Mesenteric fat pad (tissue), 1 donor: ENCODE measurements around the gene NEK3. TPM values are rescaled to one million over a fixed set of nuclear protein-coding genes. Genes with fewer than 3 reads are reported as not detected.
"Not testable (repeated sequence)": the region's sequence is repeated elsewhere in the genome, so short reads cannot be mapped to it uniquely, and the experiment has no call there.

Experiments used
- DNase-seq: peaks from one replicate; pipeline ENCODE4 v3.0.0-alpha.2; 2020; ENCODE audit warnings: low spot score
- total RNA-seq: library from RNA; stranded (reverse); fragmentation: NEBNext Ultra II Directional; extraction: Animal tissue kit (Norgen Biotek cat#: 25700); gene quantifications from one replicate; pipeline ENCODE4 v1.2.1, GENCODE V29; 2021
- donor health status: DM: yes; HTN: yes; CAD: no.

The NEK3 gene
- total RNA-seq, 1 donor from 2014 or later: 11.4 TPM

DNA sequence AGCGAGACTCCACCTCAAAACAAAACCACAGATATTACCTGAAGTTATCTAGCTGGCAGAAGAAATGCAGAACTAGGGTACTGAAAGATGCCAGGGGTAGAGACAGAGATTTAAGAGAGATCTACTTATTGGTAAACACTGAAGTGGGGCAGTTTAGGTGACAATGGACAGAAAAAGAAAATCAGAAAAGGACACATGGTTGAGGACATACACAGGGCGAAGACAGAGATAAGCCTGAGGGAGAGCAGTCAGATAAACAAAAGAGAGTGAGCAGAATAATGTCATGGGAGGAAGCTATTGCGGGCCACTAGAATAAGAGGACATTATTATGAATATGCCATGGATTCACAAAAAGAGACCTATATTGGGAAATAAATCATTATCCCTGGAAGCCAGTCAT lies 33.9 kb downstream of the NEK3 start:
- no peak for DNase-seq

DNA sequence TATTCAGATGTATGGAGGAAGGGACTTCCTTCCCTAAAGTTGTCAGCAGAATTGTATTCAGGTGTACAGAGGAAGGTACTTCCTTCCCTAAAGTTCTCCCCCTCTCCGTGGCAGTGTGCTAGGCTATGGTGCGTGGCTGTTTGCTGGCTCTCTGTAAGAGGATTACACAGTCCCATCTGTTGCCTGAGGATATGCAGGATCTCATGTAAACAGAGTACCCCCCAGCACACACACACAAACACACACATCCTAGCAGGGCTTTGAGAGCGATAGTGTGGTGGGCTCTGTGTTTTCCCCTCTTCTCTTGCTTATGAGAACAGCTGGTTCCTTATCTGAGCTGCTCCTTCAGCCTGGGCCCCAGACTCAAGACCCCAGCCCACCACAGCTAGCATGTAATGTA lies 40.8 kb downstream of the NEK3 start:
- DNase-seq: no peak

DNA sequence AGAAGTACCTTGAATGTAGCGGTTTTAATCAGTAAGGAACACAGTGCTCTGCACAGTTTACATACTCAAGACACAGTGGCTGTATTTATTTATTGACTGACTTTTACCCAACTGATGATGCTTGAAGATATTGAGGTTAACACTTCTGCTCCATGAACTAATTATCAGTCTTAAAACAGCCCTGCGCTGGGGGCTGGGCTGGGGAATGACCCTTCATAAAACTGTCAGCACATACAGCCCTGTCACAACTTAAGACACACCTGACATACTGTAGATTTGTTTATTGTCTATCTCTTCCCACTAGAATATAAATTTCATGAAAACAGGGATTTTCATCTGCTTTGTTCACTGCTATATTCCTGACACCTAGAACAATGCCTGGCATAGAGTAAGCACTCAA lies 41.3 kb downstream of the NEK3 start:
- DNase-seq: no peak

DNA sequence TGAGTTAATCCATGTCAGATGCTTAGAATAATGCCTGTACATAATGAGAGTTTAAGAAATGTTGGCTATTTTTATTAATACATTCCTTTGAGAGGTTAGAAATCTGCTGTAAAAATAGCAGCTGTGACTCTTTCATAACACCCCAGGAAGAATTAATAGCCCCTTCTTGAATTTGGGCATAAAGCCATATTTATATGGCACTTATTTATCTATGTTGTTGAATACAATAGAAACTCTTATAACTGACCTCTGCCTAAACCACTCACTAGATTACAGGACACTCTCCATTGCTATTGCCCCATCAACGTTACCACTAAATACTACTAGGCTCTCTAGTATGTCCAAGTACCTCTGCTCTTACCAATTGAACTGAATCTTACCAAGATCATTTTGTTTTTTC lies 46.8 kb downstream of the NEK3 start:
- DNase-seq: no peak

DNA sequence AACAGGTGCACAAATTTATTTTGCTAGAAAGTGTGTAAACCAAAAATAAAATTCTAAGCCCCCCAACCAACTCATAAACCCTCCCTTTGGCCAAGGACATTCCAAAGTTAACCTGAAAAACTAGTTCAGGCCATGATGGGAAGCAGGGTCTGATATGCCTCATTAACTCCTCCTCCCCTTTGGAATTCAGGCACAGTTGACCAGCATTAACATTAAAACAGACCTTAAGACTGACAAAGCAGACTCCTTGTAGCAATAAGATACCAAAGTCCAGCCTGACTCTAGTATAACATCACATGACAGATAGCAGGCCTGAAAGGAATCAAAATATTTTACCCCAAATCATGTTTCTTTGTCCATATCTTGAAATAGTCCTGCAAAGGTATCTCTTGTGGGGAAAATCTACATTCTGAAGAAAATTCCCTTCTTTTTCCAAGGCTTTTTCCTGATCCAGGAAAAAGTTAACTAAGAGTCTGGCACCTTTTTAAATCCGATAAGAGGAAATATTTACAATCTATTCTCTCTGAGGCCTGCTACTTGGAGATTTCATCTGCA lies 50.2 kb downstream of the NEK3 start:
- no peak for DNase-seq

DNA sequence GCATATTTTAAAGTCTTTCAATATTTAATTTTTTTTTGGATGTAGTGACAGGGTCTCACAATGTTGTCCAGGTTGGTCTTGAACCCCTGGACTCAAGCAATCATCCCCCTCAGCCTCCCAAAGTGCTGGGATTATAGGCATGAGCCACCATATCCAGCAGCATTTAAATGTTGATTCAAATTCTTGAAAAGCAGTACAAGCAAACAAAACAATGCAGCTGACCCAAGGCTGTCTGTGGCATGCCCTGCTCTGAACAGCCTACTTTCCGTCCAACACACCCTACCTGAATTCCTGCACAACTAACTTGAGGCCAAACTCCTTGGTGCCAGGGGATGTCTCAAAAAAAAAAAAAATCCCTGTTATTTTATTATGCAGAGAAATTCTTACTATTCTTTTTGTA lies 53.6 kb downstream of the NEK3 start:
- DNase-seq: no peak

DNA sequence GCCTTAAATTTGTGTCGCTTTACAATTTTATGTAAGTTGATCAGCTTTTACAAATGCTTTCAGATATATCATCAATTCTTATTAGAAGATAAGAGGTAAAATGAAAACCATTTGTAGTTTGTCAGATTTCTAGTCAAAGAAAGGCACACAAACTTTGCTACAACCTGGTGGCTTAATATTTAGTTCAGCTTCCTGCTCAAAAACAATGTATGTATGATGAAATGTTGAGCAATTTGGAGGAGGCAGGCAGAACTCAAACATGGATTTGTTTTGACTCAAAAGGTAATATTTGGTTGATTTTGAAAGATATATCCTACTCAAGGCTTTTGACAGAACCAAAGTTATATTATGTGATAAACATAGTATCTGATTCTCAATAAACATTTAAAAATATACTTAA lies 54.8 kb downstream of the NEK3 start:
- DNase-seq: no peak

DNA sequence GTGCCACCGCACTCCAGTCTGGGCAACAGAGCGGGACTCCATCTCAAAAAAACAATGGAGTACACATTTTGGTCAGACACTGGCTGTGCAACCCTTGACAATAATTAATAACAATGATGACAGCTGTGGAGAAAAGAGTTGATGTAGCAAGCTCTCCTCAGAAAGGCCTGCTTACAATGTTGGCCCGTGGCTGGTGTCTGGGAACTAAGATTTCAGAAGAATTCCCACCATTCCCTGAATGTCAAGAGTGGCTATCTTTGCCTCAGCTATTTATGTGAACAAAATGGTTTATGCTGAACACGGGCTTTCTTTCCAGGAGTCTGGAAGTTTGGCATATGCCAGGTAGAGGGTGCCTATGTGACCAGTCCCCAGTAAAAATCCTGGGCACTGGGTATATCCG lies 56.0 kb downstream of the NEK3 start:
- no peak for DNase-seq

DNA sequence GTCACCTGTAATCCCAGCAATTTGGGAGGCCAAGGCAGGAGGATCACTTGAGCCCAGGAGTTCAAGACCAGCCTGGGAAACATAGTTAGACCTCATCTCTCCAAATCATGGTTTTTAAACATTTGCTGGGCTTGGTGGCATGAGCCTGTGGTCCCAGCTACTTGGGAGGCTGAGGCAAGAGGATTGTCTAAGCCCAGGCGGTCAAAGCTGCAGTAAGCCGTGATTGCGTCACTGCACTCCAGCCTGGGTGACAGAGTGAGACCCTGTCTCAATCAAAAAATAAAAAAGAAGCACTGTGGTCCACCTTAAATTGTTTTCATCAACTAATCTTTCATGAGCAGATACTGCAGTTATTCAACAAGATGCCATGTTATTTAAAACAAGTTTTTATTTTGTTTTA lies 57.0 kb downstream of the NEK3 start:
- not testable (repeated sequence) for DNase-seq

DNA sequence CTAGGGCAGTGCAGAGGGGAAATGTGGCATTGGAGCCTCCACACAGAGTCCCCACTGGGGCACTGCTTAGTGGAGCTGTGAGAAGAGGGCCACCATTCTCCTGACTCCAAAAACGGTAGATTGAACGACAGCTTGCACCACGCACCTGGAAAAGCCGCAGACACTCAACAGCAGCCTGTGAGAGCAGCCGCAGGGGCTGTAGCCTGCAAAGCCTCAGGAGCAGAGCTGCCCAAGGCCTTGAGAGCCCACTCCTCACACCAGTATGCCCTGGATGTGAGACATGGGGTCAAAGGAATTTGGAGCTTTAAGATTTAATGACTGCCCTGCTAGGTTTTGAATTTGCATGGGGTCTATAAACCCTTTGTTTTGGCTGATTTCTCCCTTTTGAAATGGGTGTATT lies 62.2 kb downstream of the NEK3 start:
- no peak for DNase-seq

DNA sequence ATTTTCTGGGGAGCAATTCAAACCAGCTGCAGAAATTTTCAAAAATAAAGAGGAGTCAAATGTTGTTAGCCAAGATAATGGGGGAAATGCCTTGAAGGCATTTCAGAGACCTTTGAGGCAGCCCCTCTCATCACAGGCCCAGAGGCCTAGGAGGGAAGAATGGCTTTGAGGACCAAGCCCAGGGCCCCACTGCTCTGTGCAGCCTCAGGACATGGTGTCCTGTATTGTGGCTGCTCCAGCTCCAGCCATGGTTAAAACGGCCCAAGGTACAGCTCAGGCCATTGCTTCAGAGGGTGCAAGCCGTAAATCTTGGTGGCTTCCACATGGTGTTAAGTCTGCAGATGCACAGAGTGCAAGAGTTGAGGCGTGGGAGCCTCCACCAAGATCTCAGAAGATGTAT lies 62.6 kb downstream of the NEK3 start:
- no peak for DNase-seq

DNA sequence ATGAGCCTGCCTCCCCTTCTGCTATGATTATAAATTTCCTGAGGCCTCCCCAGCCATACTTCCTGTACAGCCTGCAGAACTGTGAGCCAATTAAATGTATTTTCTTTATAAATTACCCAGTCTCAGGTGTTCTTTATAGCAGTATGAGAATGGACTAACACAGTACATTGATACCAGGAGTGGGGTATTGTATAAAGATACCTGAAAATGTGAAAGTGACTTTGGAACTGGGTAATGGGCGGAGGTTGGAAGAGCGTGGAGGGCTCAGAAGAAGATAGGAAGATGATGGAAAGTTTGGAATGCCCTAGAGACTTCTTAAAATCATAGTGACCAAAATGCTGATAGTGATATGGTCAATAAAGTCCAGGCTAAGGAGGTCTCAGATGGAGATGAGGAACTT lies 63.3 kb downstream of the NEK3 start:
- no peak for DNase-seq

DNA sequence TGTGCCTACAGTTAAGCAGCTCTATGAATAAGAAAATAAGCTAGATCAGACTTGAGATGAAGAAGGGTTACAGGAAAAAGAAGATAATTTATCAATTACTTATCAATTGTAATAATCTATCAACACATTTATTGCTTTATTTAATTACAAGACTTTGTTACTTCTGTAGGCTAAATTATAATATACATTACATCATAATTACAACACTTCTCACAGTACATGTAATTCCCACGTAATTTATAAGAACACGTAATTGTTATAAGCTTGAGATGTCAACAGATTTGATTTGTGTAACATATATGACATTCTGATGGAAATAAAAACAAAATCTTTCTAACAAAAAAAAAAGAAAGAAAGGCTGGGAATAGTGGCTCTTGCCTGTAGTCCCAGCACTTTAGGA lies 67.3 kb downstream of the NEK3 start:
- DNase-seq: no peak

DNA sequence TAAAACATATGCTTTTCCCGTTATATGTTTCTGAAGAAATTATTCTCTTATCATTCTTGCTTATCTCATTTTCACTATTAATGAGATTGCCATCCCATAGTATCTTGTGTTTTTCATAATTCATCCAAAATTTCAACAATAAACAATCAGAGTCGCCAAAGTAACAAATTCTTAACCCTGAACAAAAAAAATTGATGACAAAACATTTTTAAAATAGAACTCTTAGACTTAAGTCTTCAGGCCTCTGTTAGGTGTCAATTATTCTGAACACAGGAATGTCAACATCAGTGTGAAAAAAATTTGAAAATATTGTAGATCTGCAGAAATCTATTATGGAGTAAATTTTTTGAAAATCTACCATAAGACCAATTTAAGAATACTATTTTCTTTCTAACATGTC lies 67.9 kb downstream of the NEK3 start:
- no peak for DNase-seq

DNA sequence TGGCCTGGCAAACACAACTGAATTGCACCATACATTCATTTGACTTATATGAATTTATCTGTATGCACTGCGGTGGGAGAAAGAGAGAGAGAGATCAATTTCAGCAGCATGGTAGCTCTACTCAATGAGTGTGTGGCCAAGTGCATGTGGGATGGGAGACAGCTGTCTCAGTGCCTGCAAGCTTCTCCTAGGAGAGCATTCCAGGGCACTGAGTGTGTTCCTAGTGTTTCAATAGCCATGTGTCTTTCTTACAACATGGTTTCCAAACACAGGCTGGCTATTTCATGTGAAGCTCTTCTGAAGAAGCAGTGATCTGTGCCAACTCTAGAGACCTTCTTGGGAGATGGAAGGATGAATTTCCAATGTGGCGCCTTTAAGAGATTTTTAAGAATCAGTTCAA lies 74.0 kb downstream of the NEK3 start:
- DNase-seq: no peak

DNA sequence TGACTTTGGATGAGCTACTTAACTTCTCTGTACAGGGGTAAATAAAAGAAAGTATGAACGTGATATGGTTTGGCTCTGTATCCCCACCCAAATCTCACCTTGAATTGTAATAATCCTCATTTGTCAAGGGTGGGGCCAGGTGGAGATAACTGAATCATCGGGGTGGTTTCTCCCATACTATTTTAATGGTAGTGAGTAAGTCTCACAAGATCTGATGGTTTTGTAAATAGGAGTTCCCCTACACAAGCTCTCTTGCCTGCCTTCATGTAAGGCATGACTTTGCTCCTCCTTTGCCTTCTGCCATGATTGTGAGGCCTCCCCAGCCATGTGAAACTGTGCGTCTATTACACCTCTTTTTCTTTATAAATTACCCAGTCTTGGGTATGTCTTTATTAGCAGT lies 74.4 kb downstream of the NEK3 start:
- not testable (repeated sequence) for DNase-seq

Other genes with a start within 250 kb of the NEK3 start
- gene ATP7B, start 148.1 kb downstream of the NEK3 start, total RNA-seq: 7.1 TPM
- gene ALG11, start 147.2 kb downstream of the NEK3 start, total RNA-seq: 28.2 TPM
- gene UTP14C, start 134.9 kb downstream of the NEK3 start, total RNA-seq: 12.5 TPM
- not detected for gene NEK5, start 30.5 kb downstream of the NEK3 start, total RNA-seq
- 6.7 TPM for gene THSD1, start 246.6 kb upstream of the NEK3 start, total RNA-seq